ENCODE measurements around the gene LUZP2.

Gene LUZP2

GRCh38 chr11:24709928-24710565 is 213.2 kb downstream of the LUZP2 start:
- TF ChIP-seq CTCF (conservative IDR thresholded peaks at IDR 0.05; ENCODE audit: low read depth, low read length), result no peak
- DNase-seq (ENCODE audit: low read depth), result no peak
- H3K4me3 ChIP-seq (ENCODE audit: low read depth, low read length), result no peak overlapping the region

DNA sequence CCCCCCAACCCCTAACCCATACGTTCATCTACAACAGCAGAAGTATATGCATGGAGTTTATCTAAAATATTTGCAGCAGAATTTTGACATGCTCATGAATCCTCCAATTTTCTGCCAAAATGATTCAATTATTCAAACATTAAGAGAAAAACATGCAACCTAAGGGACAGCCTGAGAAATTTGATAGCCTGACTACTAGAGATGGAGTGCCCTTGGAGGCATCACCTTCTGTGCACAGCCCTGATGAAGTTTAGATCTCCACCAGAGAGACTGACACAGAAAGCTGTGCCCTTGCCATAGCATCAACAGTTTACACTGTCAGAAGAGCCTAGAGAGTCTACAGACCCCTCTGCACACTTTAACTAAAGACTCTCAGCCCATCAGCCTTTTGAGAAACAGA is 217.7 kb downstream of the LUZP2 start:
- no peak overlapping the region for H3K4me3 ChIP-seq (ENCODE audit: low read depth, low read length)
- no peak for TF ChIP-seq CTCF (conservative IDR thresholded peaks at IDR 0.05; ENCODE audit: low read depth, low read length)
- DNase-seq (ENCODE audit: low read depth), result no peak

- no peak for DNase-seq (ENCODE audit: low read depth)
- H3K4me3 ChIP-seq (ENCODE audit: low read depth, low read length), result no peak overlapping the region
- TF ChIP-seq CTCF (conservative IDR thresholded peaks at IDR 0.05; ENCODE audit: low read depth, low read length), result no peak
Observed at GRCh38 chr11:24716403-24716802, 219.6 kb downstream of the LUZP2 start.

- no peak for DNase-seq (ENCODE audit: low read depth)
- H3K4me3 ChIP-seq (ENCODE audit: low read depth, low read length), result no peak overlapping the region
- no peak for TF ChIP-seq CTCF (conservative IDR thresholded peaks at IDR 0.05; ENCODE audit: low read depth, low read length)
Observed at GRCh38 chr11:24723231-24723630, 226.4 kb downstream of the LUZP2 start.

DNA sequence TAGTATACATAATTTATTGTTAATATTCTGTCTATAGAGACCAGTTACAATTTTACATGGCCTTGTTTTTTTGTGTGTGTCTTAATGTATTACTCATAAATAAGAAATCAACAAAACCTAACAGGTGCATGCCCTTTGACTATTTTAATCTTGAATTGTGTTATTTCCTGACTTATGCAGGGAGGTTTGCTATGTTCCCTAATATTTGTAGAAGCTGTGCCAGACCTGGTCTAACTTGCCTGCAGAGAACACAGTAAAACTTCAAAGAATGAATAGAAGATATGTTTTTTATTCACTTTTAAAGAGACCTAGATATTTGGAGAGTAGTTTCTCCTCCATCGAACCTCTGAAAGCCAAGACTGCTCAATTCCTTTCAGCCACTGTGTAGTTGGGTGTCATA is 234.7 kb downstream of the LUZP2 start:
- DNase-seq (ENCODE audit: low read depth), result no peak
- no peak for TF ChIP-seq CTCF (conservative IDR thresholded peaks at IDR 0.05; ENCODE audit: low read depth, low read length)
- H3K4me3 ChIP-seq (ENCODE audit: low read depth, low read length), result no peak overlapping the region

- H3K4me3 ChIP-seq (ENCODE audit: low read depth, low read length), result no peak overlapping the region
- no peak for DNase-seq (ENCODE audit: low read depth)
- no peak for TF ChIP-seq CTCF (conservative IDR thresholded peaks at IDR 0.05; ENCODE audit: low read depth, low read length)
Observed at GRCh38 chr11:24734742-24735237, 237.9 kb downstream of the LUZP2 start.

GRCh38 chr11:24738972-24739371 is 242.1 kb downstream of the LUZP2 start:
- no peak for TF ChIP-seq CTCF (conservative IDR thresholded peaks at IDR 0.05; ENCODE audit: low read depth, low read length)
- no peak for DNase-seq (ENCODE audit: low read depth)
- H3K4me3 ChIP-seq (ENCODE audit: low read depth, low read length), result no peak overlapping the region
